ENCODE data around the gene KLHL33.

GRCh38 chr14:20419419-20419818, 16.5 kb downstream of the KLHL33 start:
- TF ChIP-seq, protein P1, sequence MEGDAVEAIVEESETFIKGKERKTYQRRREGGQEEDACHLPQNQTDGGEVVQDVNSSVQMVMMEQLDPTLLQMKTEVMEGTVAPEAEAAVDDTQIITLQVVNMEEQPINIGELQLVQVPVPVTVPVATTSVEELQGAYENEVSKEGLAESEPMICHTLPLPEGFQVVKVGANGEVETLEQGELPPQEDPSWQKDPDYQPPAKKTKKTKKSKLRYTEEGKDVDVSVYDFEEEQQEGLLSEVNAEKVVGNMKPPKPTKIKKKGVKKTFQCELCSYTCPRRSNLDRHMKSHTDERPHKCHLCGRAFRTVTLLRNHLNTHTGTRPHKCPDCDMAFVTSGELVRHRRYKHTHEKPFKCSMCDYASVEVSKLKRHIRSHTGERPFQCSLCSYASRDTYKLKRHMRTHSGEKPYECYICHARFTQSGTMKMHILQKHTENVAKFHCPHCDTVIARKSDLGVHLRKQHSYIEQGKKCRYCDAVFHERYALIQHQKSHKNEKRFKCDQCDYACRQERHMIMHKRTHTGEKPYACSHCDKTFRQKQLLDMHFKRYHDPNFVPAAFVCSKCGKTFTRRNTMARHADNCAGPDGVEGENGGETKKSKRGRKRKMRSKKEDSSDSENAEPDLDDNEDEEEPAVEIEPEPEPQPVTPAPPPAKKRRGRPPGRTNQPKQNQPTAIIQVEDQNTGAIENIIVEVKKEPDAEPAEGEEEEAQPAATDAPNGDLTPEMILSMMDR (conservative IDR thresholded peaks at IDR 0.05), result no peak
- TF ChIP-seq EZH2 (IDR thresholded peaks at IDR 0.05; ENCODE audit: low read depth), result no peak

Data from PC-9 (cell line).